ENCODE data around the gene TRANK1. TPM values are rescaled to one million over a fixed set of nuclear protein-coding genes. Genes with fewer than 3 reads are reported as not detected.

The TRANK1 gene
- polyA plus RNA-seq, 1 donor from 2014 or later = 11.6 TPM

DNA sequence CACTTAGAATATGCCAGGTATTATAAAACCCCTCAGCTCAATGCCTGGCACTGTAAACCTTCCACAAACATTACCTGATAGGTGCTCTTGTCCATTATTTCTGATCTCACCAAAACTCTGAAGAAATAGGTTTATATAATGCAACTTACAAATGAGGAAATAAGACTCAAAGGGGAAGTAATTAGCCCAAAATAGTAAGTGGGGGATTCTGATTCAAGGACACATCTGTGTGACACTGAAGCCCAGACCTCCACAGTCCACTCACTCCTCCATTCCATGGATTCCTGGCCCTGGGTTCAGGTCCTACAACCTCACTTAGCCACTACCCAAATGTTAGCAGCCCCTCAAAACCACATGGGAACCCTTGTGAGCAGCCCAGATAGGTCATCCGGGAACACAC, 49.9 kb downstream of the TRANK1 start:
- no peaks in the 10 kb centered on the region for H4K20me1 ChIP-seq (ENCODE audit: insufficient read depth)
- TF ChIP-seq RAD21 (conservative IDR thresholded peaks at IDR 0.05) (no peak), SMC3 (conservative IDR thresholded peaks at IDR 0.05; ENCODE audit: poor library complexity) (no peak), POLR2AphosphoS5 (IDR thresholded peaks at IDR 0.05) (no peak), EP300 (conservative IDR thresholded peaks at IDR 0.05; ENCODE audit: poor library complexity, severe bottlenecking) (no peak), TAF1 (IDR thresholded peaks at IDR 0.05; ENCODE audit: low read depth) (no peak), EZH2 (IDR thresholded peaks at IDR 0.05; ENCODE audit: borderline replicate concordance, insufficient read depth, low read length, poor library complexity, severe bottlenecking) (no peak), MXI1 (conservative IDR thresholded peaks at IDR 0.05; ENCODE audit: poor library complexity, severe bottlenecking) (no peak)
- TF ChIP-seq, protein P1, sequence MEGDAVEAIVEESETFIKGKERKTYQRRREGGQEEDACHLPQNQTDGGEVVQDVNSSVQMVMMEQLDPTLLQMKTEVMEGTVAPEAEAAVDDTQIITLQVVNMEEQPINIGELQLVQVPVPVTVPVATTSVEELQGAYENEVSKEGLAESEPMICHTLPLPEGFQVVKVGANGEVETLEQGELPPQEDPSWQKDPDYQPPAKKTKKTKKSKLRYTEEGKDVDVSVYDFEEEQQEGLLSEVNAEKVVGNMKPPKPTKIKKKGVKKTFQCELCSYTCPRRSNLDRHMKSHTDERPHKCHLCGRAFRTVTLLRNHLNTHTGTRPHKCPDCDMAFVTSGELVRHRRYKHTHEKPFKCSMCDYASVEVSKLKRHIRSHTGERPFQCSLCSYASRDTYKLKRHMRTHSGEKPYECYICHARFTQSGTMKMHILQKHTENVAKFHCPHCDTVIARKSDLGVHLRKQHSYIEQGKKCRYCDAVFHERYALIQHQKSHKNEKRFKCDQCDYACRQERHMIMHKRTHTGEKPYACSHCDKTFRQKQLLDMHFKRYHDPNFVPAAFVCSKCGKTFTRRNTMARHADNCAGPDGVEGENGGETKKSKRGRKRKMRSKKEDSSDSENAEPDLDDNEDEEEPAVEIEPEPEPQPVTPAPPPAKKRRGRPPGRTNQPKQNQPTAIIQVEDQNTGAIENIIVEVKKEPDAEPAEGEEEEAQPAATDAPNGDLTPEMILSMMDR (IDR thresholded peaks at IDR 0.05; ENCODE audit: poor library complexity, severe bottlenecking) = no peak
- TF ChIP-seq, protein P2, sequence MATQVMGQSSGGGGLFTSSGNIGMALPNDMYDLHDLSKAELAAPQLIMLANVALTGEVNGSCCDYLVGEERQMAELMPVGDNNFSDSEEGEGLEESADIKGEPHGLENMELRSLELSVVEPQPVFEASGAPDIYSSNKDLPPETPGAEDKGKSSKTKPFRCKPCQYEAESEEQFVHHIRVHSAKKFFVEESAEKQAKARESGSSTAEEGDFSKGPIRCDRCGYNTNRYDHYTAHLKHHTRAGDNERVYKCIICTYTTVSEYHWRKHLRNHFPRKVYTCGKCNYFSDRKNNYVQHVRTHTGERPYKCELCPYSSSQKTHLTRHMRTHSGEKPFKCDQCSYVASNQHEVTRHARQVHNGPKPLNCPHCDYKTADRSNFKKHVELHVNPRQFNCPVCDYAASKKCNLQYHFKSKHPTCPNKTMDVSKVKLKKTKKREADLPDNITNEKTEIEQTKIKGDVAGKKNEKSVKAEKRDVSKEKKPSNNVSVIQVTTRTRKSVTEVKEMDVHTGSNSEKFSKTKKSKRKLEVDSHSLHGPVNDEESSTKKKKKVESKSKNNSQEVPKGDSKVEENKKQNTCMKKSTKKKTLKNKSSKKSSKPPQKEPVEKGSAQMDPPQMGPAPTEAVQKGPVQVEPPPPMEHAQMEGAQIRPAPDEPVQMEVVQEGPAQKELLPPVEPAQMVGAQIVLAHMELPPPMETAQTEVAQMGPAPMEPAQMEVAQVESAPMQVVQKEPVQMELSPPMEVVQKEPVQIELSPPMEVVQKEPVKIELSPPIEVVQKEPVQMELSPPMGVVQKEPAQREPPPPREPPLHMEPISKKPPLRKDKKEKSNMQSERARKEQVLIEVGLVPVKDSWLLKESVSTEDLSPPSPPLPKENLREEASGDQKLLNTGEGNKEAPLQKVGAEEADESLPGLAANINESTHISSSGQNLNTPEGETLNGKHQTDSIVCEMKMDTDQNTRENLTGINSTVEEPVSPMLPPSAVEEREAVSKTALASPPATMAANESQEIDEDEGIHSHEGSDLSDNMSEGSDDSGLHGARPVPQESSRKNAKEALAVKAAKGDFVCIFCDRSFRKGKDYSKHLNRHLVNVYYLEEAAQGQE (IDR thresholded peaks at IDR 0.05; ENCODE audit: borderline replicate concordance) = no peak
- H3K9me2 ChIP-seq (ENCODE audit: insufficient read depth, low read length) = no peaks in the 10 kb centered on the region
- H3F3A ChIP-seq (ENCODE audit: insufficient read depth, low read length, poor library complexity, severe bottlenecking) = no peaks in the 10 kb centered on the region
- H3K36me3 ChIP-seq (ENCODE audit: insufficient read depth, low read length) = no peaks in the 10 kb centered on the region
- no peaks in the 10 kb centered on the region for H3K27me3 ChIP-seq (ENCODE audit: insufficient read depth, low read depth, low read length)
- H3K4me3 ChIP-seq (ENCODE audit: low read length) = no peak overlapping the region
- H2AFZ ChIP-seq (ENCODE audit: low read depth, low read length) = no peak overlapping the region
- no peaks in the 10 kb centered on the region for H3K79me2 ChIP-seq (replicated peaks; ENCODE audit: insufficient read depth, low read length)
- no peaks in the 10 kb centered on the region for H3K9me3 ChIP-seq (ENCODE audit: low read length)
- H3K27ac ChIP-seq (ENCODE audit: low read length) = no peak overlapping the region
- H3K4me2 ChIP-seq (ENCODE audit: low read length) = no peak overlapping the region
- no peak overlapping the region for H3K9ac ChIP-seq (ENCODE audit: low read length)

DNA sequence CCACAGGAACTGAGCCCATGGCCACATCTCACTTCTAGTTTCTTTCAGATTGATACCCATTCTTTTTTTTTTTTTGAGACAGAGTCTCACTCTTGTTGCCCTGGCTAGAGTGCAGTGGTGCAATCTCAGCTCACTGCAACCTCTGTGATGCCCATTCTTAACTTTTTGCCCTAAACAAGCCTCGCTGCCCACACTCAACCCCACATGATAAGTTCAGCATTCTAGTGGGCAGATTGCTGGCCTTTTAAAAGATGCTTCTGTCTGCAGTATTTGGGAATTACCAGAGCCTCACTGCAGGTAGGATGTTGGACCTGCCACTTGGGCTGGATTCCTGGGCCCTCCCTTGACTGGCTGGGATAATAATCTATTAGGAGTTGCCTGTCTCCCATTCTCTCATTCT, 51.0 kb downstream of the TRANK1 start:
- no peak overlapping the region for H3K27ac ChIP-seq (ENCODE audit: low read length)

More for the DNA sequence above, 51.0 kb downstream of the TRANK1 start:
- Histone ChIP-seq H3K9me3 (ENCODE audit: low read length) (no peaks in the 10 kb centered on the region), H3K9ac (ENCODE audit: low read length) (no peak overlapping the region), H3K79me2 (replicated peaks; ENCODE audit: insufficient read depth, low read length) (no peaks in the 10 kb centered on the region), H4K20me1 (ENCODE audit: insufficient read depth) (no peaks in the 10 kb centered on the region), H3K4me2 (ENCODE audit: low read length) (no peak overlapping the region), H3K36me3 (ENCODE audit: insufficient read depth, low read length) (no peaks in the 10 kb centered on the region), H2AFZ (ENCODE audit: low read depth, low read length) (no peak overlapping the region), H3K27me3 (ENCODE audit: insufficient read depth, low read depth, low read length) (no peaks in the 10 kb centered on the region), H3K4me3 (ENCODE audit: low read length) (no peak overlapping the region), H3F3A (ENCODE audit: insufficient read depth, low read length, poor library complexity, severe bottlenecking) (no peaks in the 10 kb centered on the region), H3K9me2 (ENCODE audit: insufficient read depth, low read length) (no peaks in the 10 kb centered on the region)
- TF ChIP-seq, protein P1 (IDR thresholded peaks at IDR 0.05; ENCODE audit: poor library complexity, severe bottlenecking) = no peak
- TF ChIP-seq TAF1 (IDR thresholded peaks at IDR 0.05; ENCODE audit: low read depth) = no peak
- no peak for TF ChIP-seq EP300 (conservative IDR thresholded peaks at IDR 0.05; ENCODE audit: poor library complexity, severe bottlenecking)
- no peak for TF ChIP-seq POLR2AphosphoS5 (IDR thresholded peaks at IDR 0.05)
- TF ChIP-seq, protein P2 (IDR thresholded peaks at IDR 0.05; ENCODE audit: borderline replicate concordance) = no peak
- TF ChIP-seq SMC3 (conservative IDR thresholded peaks at IDR 0.05; ENCODE audit: poor library complexity) = no peak
- no peak for TF ChIP-seq MXI1 (conservative IDR thresholded peaks at IDR 0.05; ENCODE audit: poor library complexity, severe bottlenecking)
- no peak for TF ChIP-seq RAD21 (conservative IDR thresholded peaks at IDR 0.05)
